Measurements from ENCODE around the gene PSMB8.
"Not testable (repeated sequence)": the region's sequence is repeated elsewhere in the genome, so short reads cannot be mapped to it uniquely, and the experiment has no call there.

Gene PSMB8

GRCh38 chr6:32885698-32886286 lies 41.9 kb upstream of the PSMB8 start:
- no peak for DNase-seq (ENCODE audit: low read depth in 1 of 2, low spot score in 1 of 2)
- no peaks in the 10 kb centered on the region for H3K27me3 ChIP-seq (ENCODE audit: insufficient read depth, poor library complexity, severe bottlenecking)

DNA sequence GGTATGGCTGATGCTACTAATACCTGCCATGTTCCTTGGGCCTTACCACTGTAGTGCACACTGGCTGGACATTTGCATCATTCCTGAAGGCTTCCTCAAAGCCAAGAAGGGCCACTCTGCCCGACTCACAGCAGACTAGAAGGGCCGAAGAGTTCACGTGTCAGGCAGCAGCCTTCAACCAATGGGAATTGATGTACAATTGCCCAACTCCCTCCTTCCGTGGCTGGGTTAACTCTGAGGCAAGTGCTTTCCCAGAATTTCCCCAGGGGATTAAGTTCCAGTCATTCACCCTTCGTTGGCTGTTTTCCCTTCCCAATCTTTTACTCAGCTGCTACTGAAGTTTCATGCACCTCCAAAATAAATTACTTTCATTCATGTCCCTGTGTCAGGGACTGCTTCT lies 39.9 kb upstream of the PSMB8 start:
- DNase-seq (ENCODE audit: low read depth in 1 of 2, low spot score in 1 of 2), result peak in 1 of 2 experiments; percentile 39
- Histone ChIP-seq H3K27ac (replicated peaks) (no peak overlapping the region), H3K4me3 (replicated peaks; ENCODE audit: insufficient read depth, low read length) (no peak overlapping the region), H3K27me3 (ENCODE audit: insufficient read depth, poor library complexity, severe bottlenecking) (no peaks in the 10 kb centered on the region)
- TF ChIP-seq POLR2AphosphoS5 (IDR thresholded peaks at IDR 0.05; ENCODE audit: low read depth), result no peak
- TF ChIP-seq SPI1 (IDR thresholded peaks at IDR 0.05; ENCODE audit: borderline replicate concordance, low read depth), result no peak
- TF ChIP-seq REST (IDR thresholded peaks at IDR 0.05; ENCODE audit: insufficient replicate concordance, low read depth), result no peak
- TF ChIP-seq, protein P1, sequence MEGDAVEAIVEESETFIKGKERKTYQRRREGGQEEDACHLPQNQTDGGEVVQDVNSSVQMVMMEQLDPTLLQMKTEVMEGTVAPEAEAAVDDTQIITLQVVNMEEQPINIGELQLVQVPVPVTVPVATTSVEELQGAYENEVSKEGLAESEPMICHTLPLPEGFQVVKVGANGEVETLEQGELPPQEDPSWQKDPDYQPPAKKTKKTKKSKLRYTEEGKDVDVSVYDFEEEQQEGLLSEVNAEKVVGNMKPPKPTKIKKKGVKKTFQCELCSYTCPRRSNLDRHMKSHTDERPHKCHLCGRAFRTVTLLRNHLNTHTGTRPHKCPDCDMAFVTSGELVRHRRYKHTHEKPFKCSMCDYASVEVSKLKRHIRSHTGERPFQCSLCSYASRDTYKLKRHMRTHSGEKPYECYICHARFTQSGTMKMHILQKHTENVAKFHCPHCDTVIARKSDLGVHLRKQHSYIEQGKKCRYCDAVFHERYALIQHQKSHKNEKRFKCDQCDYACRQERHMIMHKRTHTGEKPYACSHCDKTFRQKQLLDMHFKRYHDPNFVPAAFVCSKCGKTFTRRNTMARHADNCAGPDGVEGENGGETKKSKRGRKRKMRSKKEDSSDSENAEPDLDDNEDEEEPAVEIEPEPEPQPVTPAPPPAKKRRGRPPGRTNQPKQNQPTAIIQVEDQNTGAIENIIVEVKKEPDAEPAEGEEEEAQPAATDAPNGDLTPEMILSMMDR (IDR thresholded peaks at IDR 0.05; ENCODE audit: insufficient read depth, low read length), result no peak
- no peak for TF ChIP-seq GABPA (IDR thresholded peaks at IDR 0.05; ENCODE audit: low read depth)

More at GRCh38 chr6:32885698-32886286, 41.9 kb upstream of the PSMB8 start:
- Histone ChIP-seq H3K4me3 (replicated peaks; ENCODE audit: insufficient read depth, low read length) (no peak overlapping the region), H3K27ac (replicated peaks) (no peak overlapping the region)
- no peak for TF ChIP-seq SPI1 (IDR thresholded peaks at IDR 0.05; ENCODE audit: borderline replicate concordance, low read depth)

DNA sequence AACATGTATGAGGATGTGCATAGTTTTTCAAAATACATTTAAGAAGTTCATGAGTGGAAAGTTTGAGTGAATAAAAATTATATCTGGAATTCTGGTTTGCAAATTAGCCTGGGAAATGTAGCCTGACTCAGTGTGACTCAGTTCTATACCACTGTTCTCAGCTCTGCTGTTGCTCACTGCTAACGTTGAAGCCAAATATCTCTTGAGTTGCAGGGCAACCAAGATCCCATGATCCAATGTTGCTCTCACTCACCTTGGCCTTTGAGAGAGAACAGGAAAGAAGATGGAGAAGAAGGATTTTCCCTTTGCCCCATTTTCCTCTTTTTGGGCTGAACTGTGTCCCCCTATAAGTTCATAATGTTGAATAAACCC lies 39.0 kb upstream of the PSMB8 start:
- no peak overlapping the region for H3K27ac ChIP-seq (replicated peaks)
- TF ChIP-seq REST (IDR thresholded peaks at IDR 0.05; ENCODE audit: insufficient replicate concordance, low read depth) (no peak), GABPA (IDR thresholded peaks at IDR 0.05; ENCODE audit: low read depth) (no peak), POLR2AphosphoS5 (IDR thresholded peaks at IDR 0.05; ENCODE audit: low read depth) (no peak), SPI1 (IDR thresholded peaks at IDR 0.05; ENCODE audit: borderline replicate concordance, low read depth) (no peak)
- TF ChIP-seq, protein P1 (IDR thresholded peaks at IDR 0.05; ENCODE audit: insufficient read depth, low read length), result no peak
- no peaks in the 10 kb centered on the region for H3K27me3 ChIP-seq (ENCODE audit: insufficient read depth, poor library complexity, severe bottlenecking)
- DNase-seq (ENCODE audit: low read depth in 1 of 2, low spot score in 1 of 2), result no peak
- no peak overlapping the region for H3K4me3 ChIP-seq (replicated peaks; ENCODE audit: insufficient read depth, low read length)

- H3K4me3 ChIP-seq (replicated peaks; ENCODE audit: insufficient read depth, low read length); DNase-seq (ENCODE audit: low read depth in 1 of 2, low spot score in 1 of 2); H3K27me3 ChIP-seq (ENCODE audit: insufficient read depth, poor library complexity, severe bottlenecking); H3K27ac ChIP-seq (replicated peaks): not testable (repeated sequence)
Measured at GRCh38 chr6:32880962-32881361, 37.1 kb upstream of the PSMB8 start.

- Histone ChIP-seq H3K27me3 (ENCODE audit: insufficient read depth, poor library complexity, severe bottlenecking) (peaks cover 2% of the 10 kb centered on the region), H3K4me3 (replicated peaks; ENCODE audit: insufficient read depth, low read length) (no peak overlapping the region), H3K27ac (replicated peaks) (no peak overlapping the region)
- no peak for DNase-seq (ENCODE audit: low read depth in 1 of 2, low spot score in 1 of 2)
- TF ChIP-seq GABPA (IDR thresholded peaks at IDR 0.05; ENCODE audit: low read depth) (no peak), REST (IDR thresholded peaks at IDR 0.05; ENCODE audit: insufficient replicate concordance, low read depth) (no peak)
Measured at GRCh38 chr6:32879691-32880090, 35.8 kb upstream of the PSMB8 start.

All from HL-60 (cell line).